Nephron progenitor cell (in vitro differentiated cells): Measurements from ENCODE around the gene HGFAC.

ENCODE experiments used
- DNase-seq: peaks from one replicate; pipeline ENCODE4 v3.0.0; 2021
- H3K27ac Mint-ChIP-seq: 2 replicates; pipeline ENCODE4 v1.8.0; 2021; ENCODE audit warnings: mild to moderate bottlenecking, moderate library complexity, mixed read lengths
- H3K27me3 Mint-ChIP-seq: 2 replicates; pipeline ENCODE4 v1.8.0; 2021; ENCODE audit warnings: mild to moderate bottlenecking, low read depth, mixed read lengths; ENCODE audit not compliant: poor library complexity
- H3K36me3 Mint-ChIP-seq: 2 replicates; pipeline ENCODE4 v1.8.0; 2021; ENCODE audit warnings: low read depth, mixed read lengths
- H3K4me1 Mint-ChIP-seq: 2 replicates; pipeline ENCODE4 v1.8.0; 2021; ENCODE audit warnings: mixed read lengths
- H3K4me3 Mint-ChIP-seq: 2 replicates; pipeline ENCODE4 v1.8.0; 2021; ENCODE audit warnings: mild to moderate bottlenecking, moderate library complexity, mixed read lengths
- H3K9me3 Mint-ChIP-seq: 2 replicates; pipeline ENCODE4 v1.8.0; 2021; ENCODE audit warnings: mild to moderate bottlenecking, moderate library complexity, mixed read lengths
- TF ChIP-seq, protein P1 (sequence below): fragments of 200-600 bp; sonication (generic); IDR thresholded peaks from 2 replicates; pipeline ENCODE4 v1.5.0; 2021; ENCODE audit warnings: antibody characterized with exemption

The HGFAC gene

DNA sequence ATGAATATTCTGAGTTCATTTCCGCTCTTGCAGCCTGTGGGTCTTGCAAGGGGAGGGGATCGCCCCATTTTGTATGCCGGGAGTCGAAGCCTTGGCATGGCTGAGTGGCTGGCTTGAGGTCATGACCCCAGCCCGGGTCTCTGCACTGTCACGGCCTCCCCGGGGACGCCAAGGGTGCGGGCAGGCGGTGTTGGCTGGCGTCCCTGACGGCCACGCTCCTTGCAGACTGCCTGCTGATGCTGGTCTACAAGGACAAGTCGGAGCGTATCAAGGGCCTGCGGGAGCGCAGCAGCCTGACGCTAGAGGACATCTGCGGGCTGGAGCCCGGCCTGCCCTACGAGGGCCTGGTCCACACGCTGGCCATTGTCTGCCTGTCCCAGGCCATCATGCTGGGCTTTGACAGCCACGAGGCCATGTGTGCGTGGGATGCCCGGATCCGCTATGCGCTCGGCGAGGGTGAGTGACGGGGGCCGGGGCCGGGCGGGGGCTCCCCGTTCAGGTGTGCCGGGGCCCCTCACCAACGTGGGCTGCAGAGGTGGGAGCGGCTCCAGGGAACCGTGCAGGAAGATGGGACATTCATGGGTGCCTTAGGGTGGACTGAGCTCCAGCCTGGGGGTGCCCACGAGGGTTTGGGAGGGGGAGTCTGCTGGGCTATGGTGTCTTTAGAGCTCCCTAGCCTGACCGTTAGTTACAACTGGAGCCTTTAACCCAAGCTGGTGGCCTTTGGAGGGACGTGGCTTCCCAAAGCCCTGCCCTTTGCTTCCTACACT is 31.6 kb downstream of the HGFAC start:
- no peak overlapping the region for H3K4me3 Mint-ChIP-seq
- no peaks in the 10 kb centered on the region for H3K36me3 Mint-ChIP-seq
- TF ChIP-seq, protein P1, sequence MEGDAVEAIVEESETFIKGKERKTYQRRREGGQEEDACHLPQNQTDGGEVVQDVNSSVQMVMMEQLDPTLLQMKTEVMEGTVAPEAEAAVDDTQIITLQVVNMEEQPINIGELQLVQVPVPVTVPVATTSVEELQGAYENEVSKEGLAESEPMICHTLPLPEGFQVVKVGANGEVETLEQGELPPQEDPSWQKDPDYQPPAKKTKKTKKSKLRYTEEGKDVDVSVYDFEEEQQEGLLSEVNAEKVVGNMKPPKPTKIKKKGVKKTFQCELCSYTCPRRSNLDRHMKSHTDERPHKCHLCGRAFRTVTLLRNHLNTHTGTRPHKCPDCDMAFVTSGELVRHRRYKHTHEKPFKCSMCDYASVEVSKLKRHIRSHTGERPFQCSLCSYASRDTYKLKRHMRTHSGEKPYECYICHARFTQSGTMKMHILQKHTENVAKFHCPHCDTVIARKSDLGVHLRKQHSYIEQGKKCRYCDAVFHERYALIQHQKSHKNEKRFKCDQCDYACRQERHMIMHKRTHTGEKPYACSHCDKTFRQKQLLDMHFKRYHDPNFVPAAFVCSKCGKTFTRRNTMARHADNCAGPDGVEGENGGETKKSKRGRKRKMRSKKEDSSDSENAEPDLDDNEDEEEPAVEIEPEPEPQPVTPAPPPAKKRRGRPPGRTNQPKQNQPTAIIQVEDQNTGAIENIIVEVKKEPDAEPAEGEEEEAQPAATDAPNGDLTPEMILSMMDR, result no peak
- H3K9me3 Mint-ChIP-seq, result no peaks in the 10 kb centered on the region
- H3K4me1 Mint-ChIP-seq, result peaks cover 13% of the 10 kb centered on the region
- H3K27ac Mint-ChIP-seq, result no peak overlapping the region
- H3K27me3 Mint-ChIP-seq, result peaks cover 13% of the 10 kb centered on the region
- peak; percentile 13 for DNase-seq

DNA sequence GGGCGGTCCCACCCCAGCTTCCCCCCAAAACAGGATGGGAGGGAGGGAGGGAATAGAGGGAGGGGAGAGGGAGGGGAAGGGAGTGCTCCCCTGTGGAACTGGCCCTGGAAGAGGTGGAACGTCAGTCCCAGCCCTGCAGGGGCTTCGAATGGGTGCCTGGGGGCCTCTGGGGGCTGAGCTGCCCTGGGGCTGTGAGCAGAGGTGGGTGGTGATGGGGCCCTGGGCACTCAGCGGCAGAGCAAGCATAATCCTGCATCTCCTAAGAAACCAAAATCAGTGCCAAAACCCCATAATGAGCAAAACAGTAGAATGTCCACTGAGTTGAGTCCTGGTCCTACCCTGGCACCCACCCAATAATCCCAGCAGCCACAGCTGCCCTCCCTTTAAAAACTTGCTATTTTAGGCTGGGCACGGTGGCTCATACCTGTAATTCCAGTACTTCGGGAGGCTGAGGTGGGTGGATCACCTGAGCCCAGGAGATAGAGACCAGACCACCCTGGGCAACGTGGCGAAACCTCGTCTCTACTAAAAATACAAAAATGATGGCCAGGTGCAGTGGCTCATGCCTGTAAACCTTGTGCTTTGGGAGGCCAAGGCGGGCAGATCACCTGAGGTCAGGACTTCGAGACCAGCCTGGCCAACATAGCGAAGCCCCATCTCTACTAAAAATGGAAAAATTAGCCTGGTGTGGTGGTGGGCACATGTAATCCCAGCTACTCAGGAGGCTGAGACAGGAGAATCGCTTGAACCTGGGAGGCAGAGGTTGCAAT is 32.4 kb downstream of the HGFAC start:
- Mint-ChIP-seq H3K4me3 (no peak overlapping the region), H3K9me3 (no peaks in the 10 kb centered on the region), H3K27ac (no peak overlapping the region), H3K4me1 (peaks cover 13% of the 10 kb centered on the region), H3K36me3 (no peaks in the 10 kb centered on the region), H3K27me3 (peaks cover 13% of the 10 kb centered on the region)
- TF ChIP-seq, protein P1, result no peak
- no peak for DNase-seq

DNA sequence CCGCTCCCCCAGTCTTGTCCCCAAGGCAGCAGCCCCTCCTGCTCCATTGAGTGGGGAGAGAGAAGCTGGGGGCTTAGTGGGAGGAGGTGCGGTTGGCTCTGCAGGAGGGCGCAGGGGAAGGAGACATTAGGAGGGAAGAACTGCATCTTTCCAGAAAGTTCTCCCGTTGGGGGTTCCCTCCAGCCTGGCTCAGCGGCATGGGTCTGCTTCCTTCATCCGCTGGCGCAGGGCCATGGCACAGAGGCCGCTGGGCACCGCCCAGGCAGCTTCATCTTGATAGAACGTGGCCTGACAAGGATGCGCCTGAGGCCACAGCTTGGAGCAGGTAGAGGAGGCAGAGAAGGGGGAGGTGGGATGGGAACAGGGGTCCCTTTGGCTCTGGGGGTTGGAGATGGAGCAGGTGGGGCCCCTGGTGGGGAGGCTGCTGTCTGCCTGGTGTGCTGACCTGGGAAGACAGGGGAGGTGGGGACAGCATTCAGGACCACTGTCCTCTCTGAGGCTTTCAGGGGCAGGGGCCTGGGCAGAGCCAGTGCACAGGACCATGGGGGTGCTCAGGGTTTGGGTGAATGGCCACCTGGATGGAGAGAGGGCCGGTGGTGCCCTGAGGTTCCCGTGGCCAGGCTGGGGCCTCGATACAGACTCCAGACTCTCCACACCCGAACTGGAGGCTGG is 33.4 kb downstream of the HGFAC start:
- Mint-ChIP-seq H3K9me3 (no peaks in the 10 kb centered on the region), H3K27me3 (peaks cover 13% of the 10 kb centered on the region), H3K36me3 (no peaks in the 10 kb centered on the region), H3K4me3 (no peak overlapping the region), H3K4me1 (peaks cover 6% of the 10 kb centered on the region), H3K27ac (no peak overlapping the region)
- TF ChIP-seq, protein P1, result no peak
- DNase-seq, result no peak

DNA sequence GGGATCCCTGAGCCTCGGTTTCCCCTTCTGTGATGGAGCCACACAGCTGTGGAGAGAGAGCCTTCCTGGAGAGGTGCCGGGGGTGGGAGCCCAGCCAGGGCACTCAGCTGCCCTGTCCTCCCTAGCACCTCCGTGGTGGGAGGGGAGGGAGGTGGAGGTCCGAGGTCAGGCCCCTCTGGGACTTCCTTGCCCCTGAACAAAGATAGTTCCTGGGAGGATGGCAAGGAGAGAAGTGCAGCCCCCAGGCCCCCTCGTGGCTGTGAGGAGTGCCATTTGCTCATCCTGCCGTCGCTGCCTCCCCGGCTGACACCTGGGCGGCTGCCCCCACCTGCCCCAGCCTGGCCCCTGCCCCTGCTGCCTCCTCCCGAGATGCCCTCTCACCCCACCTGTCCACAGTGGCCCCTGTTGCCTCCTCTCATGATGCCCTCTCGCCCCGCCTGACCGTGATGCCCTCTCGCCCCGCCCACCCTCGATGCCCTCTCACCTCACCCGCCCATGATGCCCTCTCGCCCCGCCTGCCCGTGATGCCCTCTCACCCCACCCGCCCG is 34.0 kb downstream of the HGFAC start:
- no peak for DNase-seq
- Mint-ChIP-seq H3K4me1 (peaks cover 7% of the 10 kb centered on the region), H3K27me3 (peaks cover 11% of the 10 kb centered on the region), H3K36me3 (no peaks in the 10 kb centered on the region), H3K9me3 (no peaks in the 10 kb centered on the region), H3K4me3 (no peak overlapping the region), H3K27ac (no peak overlapping the region)
- TF ChIP-seq, protein P1, result no peak

DNA sequence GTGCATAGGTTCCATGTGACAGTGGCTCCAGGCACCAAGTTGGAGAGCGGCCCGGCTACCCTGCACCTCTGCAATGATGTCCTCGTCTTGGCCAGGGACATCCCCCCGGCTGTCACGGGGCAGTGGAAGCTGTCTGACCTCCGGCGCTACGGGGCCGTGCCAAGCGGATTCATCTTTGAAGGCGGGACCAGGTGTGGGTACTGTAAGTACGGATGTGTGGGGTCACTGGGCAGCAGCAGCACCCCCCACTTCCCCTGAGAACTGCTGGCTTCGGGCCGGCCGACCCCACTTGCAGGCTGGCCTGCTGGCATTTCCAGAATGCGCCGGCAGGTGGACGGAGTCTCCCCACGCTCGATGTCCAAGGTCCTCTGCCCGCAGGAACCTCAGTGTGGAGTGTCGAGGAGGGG is 34.6 kb downstream of the HGFAC start:
- Mint-ChIP-seq H3K4me3 (no peak overlapping the region), H3K4me1 (peaks cover 12% of the 10 kb centered on the region), H3K9me3 (no peaks in the 10 kb centered on the region), H3K27ac (no peak overlapping the region), H3K36me3 (no peaks in the 10 kb centered on the region), H3K27me3 (peaks cover 7% of the 10 kb centered on the region)
- TF ChIP-seq, protein P1, result no peak
- no peak for DNase-seq
